Measurements from ENCODE around the gene PM20D1. TPM values are rescaled to one million over a fixed set of nuclear protein-coding genes. Genes with fewer than 3 reads are reported as not detected.

The PM20D1 gene
- total and polyA plus RNA-seq, 5 experiments from 2014 or later = 1.1 to 2.9 (median 1.6) TPM

- no peak overlapping the region for H3K4me3 Mint-ChIP-seq
- ATAC-seq (no peak), DNase-seq (no peak)
- H3K36me3 Mint-ChIP-seq = peaks cover 0 to 61% (median 9%) of the 10 kb centered on the region in 3 donors
- peak overlapping the region in 4 of 10 donors; percentile 66 to 85 (median 74) for H3K27ac Mint-ChIP-seq
- no peaks in the 10 kb centered on the region for H3K27me3 Mint-ChIP-seq
- POLR2A ChIA-PET = no interaction called here
- H3K4me1 Mint-ChIP-seq = peaks cover under 1 to 15% (median 11%) of the 10 kb centered on the region in 4 donors
- no peaks in the 10 kb centered on the region for H3K9me3 Mint-ChIP-seq
Measured at GRCh38 chr1:205798577-205798976, 51.4 kb downstream of the PM20D1 start.

- POLR2A ChIA-PET = no interaction called here
- H3K36me3 Mint-ChIP-seq = peaks cover 0 to 73% (median 9%) of the 10 kb centered on the region in 3 donors
Measured at GRCh38 chr1:205797168-205797567, 52.8 kb downstream of the PM20D1 start.

GRCh38 chr1:205794011-205794730 is 55.8 kb downstream of the PM20D1 start:
- Mint-ChIP-seq H3K9me3 (no peaks in the 10 kb centered on the region), H3K36me3 (peaks cover 0 to 85% (median 15%) of the 10 kb centered on the region in 3 donors), H3K27me3 (no peaks in the 10 kb centered on the region), H3K4me1 (peaks cover 0 to 4% (median 1%) of the 10 kb centered on the region in 4 donors), H3K27ac (peak overlapping the region in 4 of 10 donors; percentile 21 to 69 (median 58)), H3K4me3 (no peak overlapping the region)
- ATAC-seq (no peak), DNase-seq (no peak)
- POLR2A ChIA-PET = no interaction called here

More at GRCh38 chr1:205797168-205797567, 52.8 kb downstream of the PM20D1 start:
- Mint-ChIP-seq H3K27ac (peak overlapping the region in 3 of 10 donors; percentile 34 to 76 (median 61)), H3K4me3 (no peak overlapping the region), H3K9me3 (no peaks in the 10 kb centered on the region), H3K4me1 (peaks cover 0 to 9% (median 7%) of the 10 kb centered on the region in 4 donors), H3K27me3 (no peaks in the 10 kb centered on the region)
- no peak for ATAC-seq
- no peak for DNase-seq

- Mint-ChIP-seq H3K36me3 (peaks cover 0 to 77% (median 15%) of the 10 kb centered on the region in 3 donors), H3K4me1 (peaks cover 0 to 4% (median 1%) of the 10 kb centered on the region in 4 donors), H3K4me3 (peak overlapping the region in 1 of 10 donors; percentile 21), H3K9me3 (no peaks in the 10 kb centered on the region), H3K27ac (peak overlapping the region in 5 of 10 donors; percentile 40 to 78 (median 68)), H3K27me3 (no peaks in the 10 kb centered on the region)
- POLR2A ChIA-PET = interaction anchor here (0.5 to 1.0 kb wide), 2 partner anchors 47 to 310 kb away, joined by 3 to 4 read pairs; no protein-coding TSS in a partner anchor
- no peak for ATAC-seq
- DNase-seq = no peak
Measured at GRCh38 chr1:205792961-205793673, 56.8 kb downstream of the PM20D1 start.

GRCh38 chr1:205792481-205792881 is 57.5 kb downstream of the PM20D1 start:
- Mint-ChIP-seq H3K36me3 (peaks cover 0 to 70% (median 15%) of the 10 kb centered on the region in 3 donors), H3K27ac (peak overlapping the region in 2 of 10 donors; percentile 36 to 78), H3K9me3 (no peaks in the 10 kb centered on the region), H3K4me3 (no peak overlapping the region), H3K4me1 (peaks cover 0 to 4% (median 1%) of the 10 kb centered on the region in 4 donors), H3K27me3 (no peaks in the 10 kb centered on the region)
- POLR2A ChIA-PET = interaction anchor here (1.0 kb wide), 1 partner anchor 47 kb away, joined by 3 read pairs; no protein-coding TSS in a partner anchor
- ATAC-seq (no peak), DNase-seq (no peak)

- Mint-ChIP-seq H3K27ac (peak overlapping the region in 3 of 10 donors; percentile 7 to 68 (median 39)), H3K36me3 (peaks cover 0 to 62% (median 13%) of the 10 kb centered on the region in 3 donors)
Measured at GRCh38 chr1:205791568-205792180, 58.3 kb downstream of the PM20D1 start.

GRCh38 chr1:205787287-205787916 is 62.5 kb downstream of the PM20D1 start:
- ATAC-seq = no peak
- Mint-ChIP-seq H3K27ac (peak overlapping the region in 3 of 10 donors; percentile 43 to 75 (median 57)), H3K27me3 (no peaks in the 10 kb centered on the region), H3K4me1 (peaks cover 7 to 8% (median 7%) of the 10 kb centered on the region in 4 donors), H3K4me3 (no peak overlapping the region), H3K36me3 (peaks cover 0 to 33% (median 7%) of the 10 kb centered on the region in 3 donors), H3K9me3 (no peaks in the 10 kb centered on the region)
- no peak for DNase-seq
- POLR2A ChIA-PET = no interaction called here

More at GRCh38 chr1:205791568-205792180, 58.3 kb downstream of the PM20D1 start:
- no peak overlapping the region for H3K4me3 Mint-ChIP-seq
- H3K4me1 Mint-ChIP-seq = peaks cover 0 to 4% (median 1%) of the 10 kb centered on the region in 4 donors
- POLR2A ChIA-PET = interaction anchor here (1.0 to 1.4 kb wide), 2 partner anchors 17 to 46 kb away, joined by 3 to 7 read pairs; partner anchors contain the start of gene RAB29
- ATAC-seq (peak; percentile 94 to 98), DNase-seq (peak; percentile 40 to 80 (median 58))
- no peaks in the 10 kb centered on the region for H3K27me3 Mint-ChIP-seq
- no peaks in the 10 kb centered on the region for H3K9me3 Mint-ChIP-seq

GRCh38 chr1:205786601-205787000 is 63.3 kb downstream of the PM20D1 start:
- H3K27ac Mint-ChIP-seq = no peak overlapping the region
- peaks cover 6 to 10% (median 8%) of the 10 kb centered on the region in 4 donors for H3K4me1 Mint-ChIP-seq
- H3K36me3 Mint-ChIP-seq = peaks cover 0 to 25% (median 7%) of the 10 kb centered on the region in 3 donors
- H3K9me3 Mint-ChIP-seq = no peaks in the 10 kb centered on the region
- POLR2A ChIA-PET = no interaction called here
- no peak overlapping the region for H3K4me3 Mint-ChIP-seq
- DNase-seq (no peak), ATAC-seq (no peak)
- H3K27me3 Mint-ChIP-seq = no peaks in the 10 kb centered on the region

GRCh38 chr1:205785446-205785845 is 64.5 kb downstream of the PM20D1 start:
- Mint-ChIP-seq H3K36me3 (peaks cover 0 to 15% (median 7%) of the 10 kb centered on the region in 3 donors), H3K27me3 (no peaks in the 10 kb centered on the region), H3K9me3 (no peaks in the 10 kb centered on the region), H3K27ac (no peak overlapping the region), H3K4me3 (no peak overlapping the region), H3K4me1 (peaks cover 7 to 10% (median 8%) of the 10 kb centered on the region in 4 donors)
- POLR2A ChIA-PET = no interaction called here
- no peak for ATAC-seq
- DNase-seq = no peak

- no peaks in the 10 kb centered on the region for H3K9me3 Mint-ChIP-seq
- no peaks in the 10 kb centered on the region for H3K36me3 Mint-ChIP-seq
- DNase-seq (no peak), ATAC-seq (no peak)
- POLR2A ChIA-PET = no interaction called here
- H3K27me3 Mint-ChIP-seq = no peaks in the 10 kb centered on the region
- no peak overlapping the region for H3K4me3 Mint-ChIP-seq
- peaks cover 5 to 10% (median 9%) of the 10 kb centered on the region in 4 donors for H3K4me1 Mint-ChIP-seq
- H3K27ac Mint-ChIP-seq = peak overlapping the region in 1 of 10 donors; percentile 72
Measured at GRCh38 chr1:205783904-205784303, 66.0 kb downstream of the PM20D1 start.

GRCh38 chr1:205783433-205783795 is 66.5 kb downstream of the PM20D1 start:
- peaks cover 5 to 11% (median 10%) of the 10 kb centered on the region in 4 donors for H3K4me1 Mint-ChIP-seq
- POLR2A ChIA-PET = interaction anchor here (2.4 kb wide), 1 partner anchor 33 kb away, joined by 12 read pairs; the partner anchor contains the start of gene NUCKS1
- no peaks in the 10 kb centered on the region for H3K27me3 Mint-ChIP-seq
- H3K27ac Mint-ChIP-seq = peak overlapping the region in 1 of 10 donors; percentile 25
- DNase-seq (no peak), ATAC-seq (no peak)
- H3K36me3 Mint-ChIP-seq = no peaks in the 10 kb centered on the region
- H3K9me3 Mint-ChIP-seq = no peaks in the 10 kb centered on the region
- H3K4me3 Mint-ChIP-seq = no peak overlapping the region
